Liver (tissue), 9 donors: ENCODE data around the gene DLGAP5. TPM values are rescaled to one million over a fixed set of nuclear protein-coding genes. Genes with fewer than 3 reads are reported as not detected.

Experiments used
- DNase-seq: peaks from one replicate; pipeline ENCODE4 v3.0.0-alpha.2; 2017; ENCODE audit warnings: low spot score
- H3K27ac ChIP-seq, 2 donors: one replicate each; pipeline ENCODE4 v1.7.0; 2013; ENCODE audit warnings: inconsistent platforms in 2 of 2, low read length in 2 of 2, control low read depth in 1 of 2, low read depth in 1 of 2, mild to moderate bottlenecking in 1 of 2
- H3K27me3 ChIP-seq, 4 donors: one replicate each; pipeline versions ENCODE4 v1.6.1 to v1.7.0; 2013; ENCODE audit warnings: low read length in 3 of 4, inconsistent platforms in 1 of 4, mild to moderate bottlenecking in 1 of 4, moderate library complexity in 1 of 4; ENCODE audit not compliant: control insufficient read depth in 4 of 4, insufficient read depth in 4 of 4
- H3K36me3 ChIP-seq, 4 donors: one replicate each; pipeline versions ENCODE4 v1.6.1 to v1.7.0; 2013; ENCODE audit warnings: low read length in 3 of 4, mild to moderate bottlenecking in 3 of 4, low read depth in 1 of 4, moderate library complexity in 1 of 4; ENCODE audit not compliant: control insufficient read depth in 4 of 4, insufficient read depth in 3 of 4
- H3K4me1 ChIP-seq, 4 donors: one replicate each; pipeline versions ENCODE4 v1.6.1 to v1.7.0; 2013; ENCODE audit warnings: low read length in 3 of 4, mild to moderate bottlenecking in 3 of 4, moderate library complexity in 1 of 4; ENCODE audit not compliant: control insufficient read depth in 4 of 4, insufficient read depth in 4 of 4
- H3K4me3 ChIP-seq, 3 donors: one replicate each; pipeline versions ENCODE4 v1.6.1 to v1.7.0; 2013; ENCODE audit warnings: low read length in 3 of 3, control low read depth in 1 of 3, low read depth in 1 of 3, mild to moderate bottlenecking in 1 of 3
- H3K9ac ChIP-seq, 2 donors: one replicate each; pipeline ENCODE4 v1.7.0; 2013; ENCODE audit warnings: low read length in 2 of 2, mild to moderate bottlenecking in 2 of 2, moderate library complexity in 2 of 2, control low read depth in 1 of 2, low read depth in 1 of 2
- H3K9me3 ChIP-seq, 4 donors: one replicate each; pipeline versions ENCODE4 v1.6.1 to v1.7.0; 2013; ENCODE audit warnings: low read length in 3 of 4; ENCODE audit not compliant: control insufficient read depth in 4 of 4
- EGR1 ChIP-seq, 2 donors: IDR thresholded peaks; 2 replicates each; pipeline ENCODE4 v1.6.1; 2016 to 2018; ENCODE audit warnings: antibody characterized with exemption in 2 of 2, low read depth in 2 of 2
- FOXA1 ChIP-seq: IDR thresholded peaks from 2 replicates; pipeline ENCODE4 v1.6.1; 2016; ENCODE audit warnings: antibody characterized with exemption
- GABPA ChIP-seq, 2 donors: IDR thresholded peaks in 1 of 2; conservative IDR thresholded peaks in 1 of 2; 2 replicates each; pipeline ENCODE4 v1.6.1; 2016; ENCODE audit warnings: antibody characterized with exemption in 2 of 2, mild to moderate bottlenecking in 1 of 2, moderate library complexity in 1 of 2
- HNF4G ChIP-seq: IDR thresholded peaks from 2 replicates; pipeline ENCODE4 v1.6.1; 2016; ENCODE audit warnings: antibody characterized with exemption
- JUND ChIP-seq, 2 donors: IDR thresholded peaks; 2 replicates each; pipeline ENCODE4 v1.6.1; 2016; ENCODE audit warnings: antibody characterized with exemption in 2 of 2
- NR2F2 ChIP-seq: IDR thresholded peaks from 2 replicates; pipeline ENCODE4 v1.6.1; 2016; ENCODE audit warnings: antibody characterized with exemption
- RAD21 ChIP-seq, 2 donors: IDR thresholded peaks; 2 replicates each; pipeline ENCODE4 v1.6.1; 2016; ENCODE audit warnings: antibody characterized with exemption in 2 of 2, mild to moderate bottlenecking in 2 of 2
- RXRA ChIP-seq, 2 donors: IDR thresholded peaks; 2 replicates each; pipeline ENCODE4 v1.6.1; 2017 to 2018; ENCODE audit warnings: antibody characterized with exemption in 2 of 2, mild to moderate bottlenecking in 1 of 2
- SP1 ChIP-seq: IDR thresholded peaks from 2 replicates; pipeline ENCODE4 v1.6.1; 2018; ENCODE audit warnings: antibody characterized with exemption, mild to moderate bottlenecking
- TAF1 ChIP-seq: conservative IDR thresholded peaks from 2 replicates; pipeline ENCODE4 v1.6.1; 2016; ENCODE audit warnings: antibody characterized with exemption, mild to moderate bottlenecking
- WGBS: extraction: QIAGEN DNeasy Blood & Tissue Kit; methylation state at CpG from one replicate; pipeline ENCODE4 v1.1.7; 2013; 5-methylcytosine and 5-hydroxymethylcytosine counted together
- polyA plus RNA-seq, 2 donors: library from polyadenylated mRNA; stranded (reverse) in 1 of 2; unstranded in 1 of 2; fragments of 200-250 nt in 1 of 2; fragments of >200 nt in 1 of 2; fragmentation: Nextera tagmentation in 1 of 2; extraction: Ambion mirVana in 1 of 2; gene quantifications; one replicate each; pipeline versions ENCODE4 v1.2.1 to v1.2.3, GENCODE V29; 2013 to 2015
- total RNA-seq, 2 donors: library from RNA; depleted of rRNA; stranded (reverse); fragments of >200 nt; gene quantifications; one replicate each; pipeline ENCODE4 v1.2.3, GENCODE V29; 2014
- TF ChIP-seq, protein P1 (sequence below): IDR thresholded peaks from 2 replicates; pipeline ENCODE4 v1.6.1; 2016; ENCODE audit warnings: antibody characterized with exemption
- TF ChIP-seq, protein P2 (sequence below): fragments of 150-350 bp; IDR thresholded peaks from 2 replicates; pipeline ENCODE4 v1.5.1; 2017; ENCODE audit warnings: improper control_type of control experiment, low read depth, low read length; ENCODE audit not compliant: missing input control
- donor health status: healthy.
- donor health status: healthy.
- donor health status: healthy.
- donor health status: healthy.
- donor health status: healthy.

DLGAP5 gene
- total and polyA plus RNA-seq, 4 donors: under 0.01 to 42.5 (median 0.70) TPM

DNA sequence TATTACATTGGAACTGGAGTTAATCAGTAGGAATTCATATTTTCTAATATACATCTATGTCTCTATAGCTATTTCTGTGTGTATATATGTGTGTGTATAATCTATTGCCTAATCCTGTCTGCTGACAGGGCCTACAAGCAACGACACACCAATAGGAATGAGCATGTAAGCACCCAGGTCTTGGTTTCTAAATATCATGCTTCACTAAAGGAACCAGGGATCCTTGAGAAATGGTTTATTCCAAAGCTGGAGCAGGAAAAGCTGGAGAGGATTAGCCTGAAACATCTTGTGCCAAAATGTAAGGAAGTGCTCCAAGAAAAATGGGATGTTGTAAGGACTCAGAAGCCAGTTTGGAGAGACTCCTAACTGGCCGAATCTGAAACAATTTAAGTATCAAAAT is 91.6 kb downstream of the DLGAP5 start:
- no peak for TF ChIP-seq GABPA (IDR thresholded peaks at IDR 0.05 in 1 of 2, conservative IDR thresholded peaks at IDR 0.05 in 1 of 2)
- TF ChIP-seq RAD21 (IDR thresholded peaks at IDR 0.05): no peak
- TF ChIP-seq NR2F2: no peak
- no peak for TF ChIP-seq EGR1 (IDR thresholded peaks at IDR 0.05; ENCODE audit: low read depth in 2 of 2)
- TF ChIP-seq, protein P1, sequence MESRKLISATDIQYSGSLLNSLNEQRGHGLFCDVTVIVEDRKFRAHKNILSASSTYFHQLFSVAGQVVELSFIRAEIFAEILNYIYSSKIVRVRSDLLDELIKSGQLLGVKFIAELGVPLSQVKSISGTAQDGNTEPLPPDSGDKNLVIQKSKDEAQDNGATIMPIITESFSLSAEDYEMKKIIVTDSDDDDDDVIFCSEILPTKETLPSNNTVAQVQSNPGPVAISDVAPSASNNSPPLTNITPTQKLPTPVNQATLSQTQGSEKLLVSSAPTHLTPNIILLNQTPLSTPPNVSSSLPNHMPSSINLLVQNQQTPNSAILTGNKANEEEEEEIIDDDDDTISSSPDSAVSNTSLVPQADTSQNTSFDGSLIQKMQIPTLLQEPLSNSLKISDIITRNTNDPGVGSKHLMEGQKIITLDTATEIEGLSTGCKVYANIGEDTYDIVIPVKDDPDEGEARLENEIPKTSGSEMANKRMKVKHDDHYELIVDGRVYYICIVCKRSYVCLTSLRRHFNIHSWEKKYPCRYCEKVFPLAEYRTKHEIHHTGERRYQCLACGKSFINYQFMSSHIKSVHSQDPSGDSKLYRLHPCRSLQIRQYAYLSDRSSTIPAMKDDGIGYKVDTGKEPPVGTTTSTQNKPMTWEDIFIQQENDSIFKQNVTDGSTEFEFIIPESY: no peak
- TF ChIP-seq RXRA (IDR thresholded peaks at IDR 0.05): no peak
- TF ChIP-seq HNF4G: no peak
- no peak for TF ChIP-seq TAF1
- no peak for TF ChIP-seq FOXA1
- TF ChIP-seq, protein P2, sequence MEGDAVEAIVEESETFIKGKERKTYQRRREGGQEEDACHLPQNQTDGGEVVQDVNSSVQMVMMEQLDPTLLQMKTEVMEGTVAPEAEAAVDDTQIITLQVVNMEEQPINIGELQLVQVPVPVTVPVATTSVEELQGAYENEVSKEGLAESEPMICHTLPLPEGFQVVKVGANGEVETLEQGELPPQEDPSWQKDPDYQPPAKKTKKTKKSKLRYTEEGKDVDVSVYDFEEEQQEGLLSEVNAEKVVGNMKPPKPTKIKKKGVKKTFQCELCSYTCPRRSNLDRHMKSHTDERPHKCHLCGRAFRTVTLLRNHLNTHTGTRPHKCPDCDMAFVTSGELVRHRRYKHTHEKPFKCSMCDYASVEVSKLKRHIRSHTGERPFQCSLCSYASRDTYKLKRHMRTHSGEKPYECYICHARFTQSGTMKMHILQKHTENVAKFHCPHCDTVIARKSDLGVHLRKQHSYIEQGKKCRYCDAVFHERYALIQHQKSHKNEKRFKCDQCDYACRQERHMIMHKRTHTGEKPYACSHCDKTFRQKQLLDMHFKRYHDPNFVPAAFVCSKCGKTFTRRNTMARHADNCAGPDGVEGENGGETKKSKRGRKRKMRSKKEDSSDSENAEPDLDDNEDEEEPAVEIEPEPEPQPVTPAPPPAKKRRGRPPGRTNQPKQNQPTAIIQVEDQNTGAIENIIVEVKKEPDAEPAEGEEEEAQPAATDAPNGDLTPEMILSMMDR: no peak
- no peak for TF ChIP-seq JUND (IDR thresholded peaks at IDR 0.05)
- no peak for TF ChIP-seq SP1
- WGBS: 78% methylated on average over 2 of the region's 2 CpGs
- no peak overlapping the region for H3K27ac ChIP-seq

DNA sequence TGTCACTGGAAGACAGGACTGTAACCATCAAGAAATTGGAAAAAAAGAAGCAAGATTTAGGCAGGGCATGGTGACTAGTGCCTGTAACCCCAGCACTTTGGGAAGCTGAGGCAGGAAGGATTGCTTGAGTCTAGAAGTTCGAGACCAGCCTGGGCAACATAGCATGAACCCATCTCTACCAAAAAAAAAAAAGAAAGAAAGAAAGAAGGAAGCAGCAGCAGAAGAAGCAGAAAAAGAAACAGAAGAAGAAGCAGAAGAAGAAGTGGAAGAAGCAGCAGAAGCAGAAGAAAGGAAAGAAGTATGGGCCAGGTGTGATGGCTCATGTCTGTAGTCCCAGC is 92.9 kb downstream of the DLGAP5 start:
- Histone ChIP-seq H3K9me3 (no peaks in the 10 kb centered on the region), H3K4me1 (peaks cover 2 to 12% (median 4%) of the 10 kb centered on the region in 4 donors), H3K27ac (no peak overlapping the region), H3K36me3 (no peaks in the 10 kb centered on the region), H3K4me3 (no peak overlapping the region), H3K27me3 (no peaks in the 10 kb centered on the region), H3K9ac (no peak overlapping the region)
- TF ChIP-seq HNF4G: no peak
- TF ChIP-seq GABPA (IDR thresholded peaks at IDR 0.05 in 1 of 2, conservative IDR thresholded peaks at IDR 0.05 in 1 of 2): no peak
- DNase-seq: no peak
- 92% methylated on average over 1 of the region's 1 CpG for WGBS

More for the DNA sequence above, 91.6 kb downstream of the DLGAP5 start:
- H3K4me1 ChIP-seq: peaks cover 2 to 12% (median 4%) of the 10 kb centered on the region in 4 donors
- H3K9me3 ChIP-seq: no peaks in the 10 kb centered on the region
- no peaks in the 10 kb centered on the region for H3K36me3 ChIP-seq
- no peaks in the 10 kb centered on the region for H3K27me3 ChIP-seq
- DNase-seq: no peak
- H3K4me3 ChIP-seq: no peak overlapping the region
- H3K9ac ChIP-seq: no peak overlapping the region

Other genes starting within 250 kb of the DLGAP5 start
- gene WDHD1, start 164.5 kb downstream of the DLGAP5 start, total RNA-seq: 10 to 100 TPM in 1 of 2 donors, under 1 TPM in 1; 0.50 to 14.1 TPM
- under 1 TPM; 0.18 to 0.33 TPM for gene WDHD1, start 164.5 kb downstream of the DLGAP5 start, polyA plus RNA-seq
- gene SOCS4, start 164.3 kb downstream of the DLGAP5 start, total RNA-seq: 1 to 10 TPM; 7.0 to 7.4 TPM
- 1 to 10 TPM; 2.2 to 5.0 TPM for gene SOCS4, start 164.3 kb downstream of the DLGAP5 start, polyA plus RNA-seq
- gene MAPK1IP1L, start 139.9 kb downstream of the DLGAP5 start, total RNA-seq: 10 to 100 TPM; 11.8 to 15.5 TPM
- 10 to 100 TPM; 19.8 to 25.2 TPM for gene MAPK1IP1L, start 139.9 kb downstream of the DLGAP5 start, polyA plus RNA-seq
- 10 to 100 TPM in 1 of 2 donors, 1 to 10 TPM in 1; 6.9 to 20.8 TPM for gene LGALS3, start 62.3 kb downstream of the DLGAP5 start, total RNA-seq
- 10 to 100 TPM in 1 of 2 donors, 1 to 10 TPM in 1; 9.0 to 12.5 TPM for gene LGALS3, start 62.3 kb downstream of the DLGAP5 start, polyA plus RNA-seq
- gene FBXO34, start 79.8 kb upstream of the DLGAP5 start, total RNA-seq: 10 to 100 TPM; 14.1 to 25.8 TPM
- 1 to 10 TPM; 4.2 to 6.1 TPM for gene FBXO34, start 79.8 kb upstream of the DLGAP5 start, polyA plus RNA-seq
- 10 to 100 TPM in 1 of 2 donors, 1 to 10 TPM in 1; 6.5 to 16.0 TPM for gene ATG14, start 220.2 kb upstream of the DLGAP5 start, total RNA-seq
- 1 to 10 TPM; 1.9 to 2.2 TPM for gene ATG14, start 220.2 kb upstream of the DLGAP5 start, polyA plus RNA-seq
- not detected for gene TBPL2, start 249.0 kb upstream of the DLGAP5 start, total RNA-seq
- not detected for gene TBPL2, start 249.0 kb upstream of the DLGAP5 start, polyA plus RNA-seq